ENCODE measurements around the gene GTF3C6. TPM values are rescaled to one million over a fixed set of nuclear protein-coding genes. Genes with fewer than 3 reads are reported as not detected.

The GTF3C6 gene, protein sequence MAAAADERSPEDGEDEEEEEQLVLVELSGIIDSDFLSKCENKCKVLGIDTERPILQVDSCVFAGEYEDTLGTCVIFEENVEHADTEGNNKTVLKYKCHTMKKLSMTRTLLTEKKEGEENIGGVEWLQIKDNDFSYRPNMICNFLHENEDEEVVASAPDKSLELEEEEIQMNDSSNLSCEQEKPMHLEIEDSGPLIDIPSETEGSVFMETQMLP
- 32.1 and 52.0 TPM in 2 replicates for total RNA-seq (ENCODE audit: low replicate concordance)

GRCh38 chr6:110958329-110959192 is at the start of gene GTF3C6:
Gene GTF3C6, plus strand, starts transcription at chr6:110958706. Its CDS starts 64 bp downstream, at chr6:110958770.

Other genes with a start within 250 kb of the GTF3C6 start
- gene CDK19, start 143.2 kb upstream of the GTF3C6 start, total RNA-seq (ENCODE audit: low replicate concordance), result 5.5 and 6.6 TPM in 2 replicates
- 13.2 and 37.4 TPM in 2 replicates for gene AMD1, start 83.9 kb upstream of the GTF3C6 start, total RNA-seq (ENCODE audit: low replicate concordance)
- gene RPF2, start 23.3 kb downstream of the GTF3C6 start, total RNA-seq (ENCODE audit: low replicate concordance), result 11.5 and 14.3 TPM in 2 replicates
- not detected in 2 replicates for gene SLC16A10, start 128.8 kb downstream of the GTF3C6 start, total RNA-seq (ENCODE audit: low replicate concordance)

All from smooth muscle cell of the coronary artery (primary cell).